ENCODE results near the gene FAM118B. TPM values are rescaled to one million over a fixed set of nuclear protein-coding genes. Genes with fewer than 3 reads are reported as not detected.

Gene FAM118B
- 26.5 and 27.4 TPM in 2 replicates for total RNA-seq

GRCh38 chr11:126211236-126212088 is at the start of gene FAM118B, which contains the start of gene RPUSD4:
Gene FAM118B (plus strand): TSS chr11:126211782. CDS start chr11:126235002, 23,220 bp downstream.
Gene RPUSD4 (minus strand): TSS chr11:126211650. CDS start chr11:126211638, 12 bp downstream.

GRCh38 chr11:126268708-126269579 is 57.4 kb downstream of the FAM118B start, which contains the start of the genes FOXRED1 and SRPRA:
Gene FOXRED1 (plus strand): TSS chr11:126269154. CDS start chr11:126269207, 53 bp downstream.
Gene SRPRA (minus strand): TSS chr11:126268895. CDS start chr11:126268804, 91 bp downstream.

GRCh38 chr11:126282736-126283591 is 71.4 kb downstream of the FAM118B start, which contains the start of gene TIRAP:
Gene TIRAP (plus strand): TSS chr11:126283093. CDS start chr11:126290895, 7,802 bp downstream.

GRCh38 chr11:126303623-126304456 is 92.3 kb downstream of the FAM118B start, which contains the start of gene DCPS:
Gene DCPS (plus strand): TSS chr11:126304060. CDS start chr11:126304081, 21 bp downstream.

Other genes with a start within 250 kb of the FAM118B start
- gene CDON, start 148.9 kb upstream of the FAM118B start, total RNA-seq, result 0.90 and 1.2 TPM in 2 replicates
- 40.1 and 40.7 TPM in 2 replicates for gene RPUSD4, start 132 bp upstream of the FAM118B start, total RNA-seq
- 40.0 and 69.7 TPM in 2 replicates for gene SRPRA, start 57.1 kb downstream of the FAM118B start, total RNA-seq
- 8.5 and 15.1 TPM in 2 replicates for gene FOXRED1, start 57.4 kb downstream of the FAM118B start, total RNA-seq
- gene TIRAP, start 71.3 kb downstream of the FAM118B start, total RNA-seq, result 2.1 and 2.2 TPM in 2 replicates
- gene DCPS, start 92.3 kb downstream of the FAM118B start, total RNA-seq, result 7.2 and 11.4 TPM in 2 replicates
- 19.1 and 20.0 TPM in 2 replicates for gene ST3GAL4, start 143.9 kb downstream of the FAM118B start, total RNA-seq